Body of pancreas (tissue), 4 donors: ENCODE results near the gene IL17RE.
"Not testable (repeated sequence)": the region's sequence is repeated elsewhere in the genome, so short reads cannot be mapped to it uniquely, and the experiment has no call there.

Experiments used
- POLR2A ChIP-seq, 3 donors: fragments of 450-650 bp; IDR thresholded peaks; one replicate each; pipeline ENCODE4 v1.6.1; 2016; ENCODE audit warnings: antibody characterized with exemption in 3 of 3, mild to moderate bottlenecking in 2 of 3
- TF ChIP-seq, protein P1 (sequence below), 7 experiments: fragments of 450-650 bp in 4 of 7; fragments of 200-600 bp in 3 of 7; sonication (generic) in 3 of 7; IDR thresholded peaks; one replicate each; pipeline ENCODE4 v1.5.1; 2016 to 2019; ENCODE audit warnings: antibody characterized with exemption in 7 of 7

DNA sequence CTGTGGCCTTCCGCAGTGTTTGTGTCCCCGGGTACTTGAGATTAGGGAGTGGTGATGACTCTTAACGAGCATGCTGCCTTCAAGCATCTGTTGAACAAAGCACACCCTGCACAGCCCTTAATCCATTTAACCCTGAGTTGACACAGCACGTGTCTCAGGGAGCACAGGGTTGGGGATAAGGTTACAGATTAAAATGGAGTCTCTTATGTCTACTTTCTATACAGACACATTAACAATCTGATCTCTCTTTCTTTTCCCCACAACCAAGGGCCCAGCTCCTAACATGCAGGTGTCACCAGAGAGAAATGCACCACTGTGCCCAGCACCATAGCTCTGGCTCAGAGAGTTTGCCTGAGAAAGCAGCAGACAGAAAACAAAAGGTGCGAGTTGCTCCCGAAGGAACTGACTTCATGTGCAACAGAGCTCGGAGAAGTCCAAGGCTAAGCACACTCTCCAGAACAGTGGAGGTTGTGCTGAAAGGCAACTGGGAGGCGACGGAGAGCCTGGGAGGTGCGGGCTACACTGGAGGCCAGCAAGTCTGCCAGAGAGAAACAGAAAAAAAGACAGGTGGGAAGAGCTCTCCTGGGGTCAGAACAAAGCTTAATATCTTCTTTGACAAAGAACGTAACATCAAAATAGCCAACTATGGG lies 48.2 kb upstream of the IL17RE start:
- TF ChIP-seq POLR2A (IDR thresholded peaks at IDR 0.05): not testable (repeated sequence)
- TF ChIP-seq, protein P1, sequence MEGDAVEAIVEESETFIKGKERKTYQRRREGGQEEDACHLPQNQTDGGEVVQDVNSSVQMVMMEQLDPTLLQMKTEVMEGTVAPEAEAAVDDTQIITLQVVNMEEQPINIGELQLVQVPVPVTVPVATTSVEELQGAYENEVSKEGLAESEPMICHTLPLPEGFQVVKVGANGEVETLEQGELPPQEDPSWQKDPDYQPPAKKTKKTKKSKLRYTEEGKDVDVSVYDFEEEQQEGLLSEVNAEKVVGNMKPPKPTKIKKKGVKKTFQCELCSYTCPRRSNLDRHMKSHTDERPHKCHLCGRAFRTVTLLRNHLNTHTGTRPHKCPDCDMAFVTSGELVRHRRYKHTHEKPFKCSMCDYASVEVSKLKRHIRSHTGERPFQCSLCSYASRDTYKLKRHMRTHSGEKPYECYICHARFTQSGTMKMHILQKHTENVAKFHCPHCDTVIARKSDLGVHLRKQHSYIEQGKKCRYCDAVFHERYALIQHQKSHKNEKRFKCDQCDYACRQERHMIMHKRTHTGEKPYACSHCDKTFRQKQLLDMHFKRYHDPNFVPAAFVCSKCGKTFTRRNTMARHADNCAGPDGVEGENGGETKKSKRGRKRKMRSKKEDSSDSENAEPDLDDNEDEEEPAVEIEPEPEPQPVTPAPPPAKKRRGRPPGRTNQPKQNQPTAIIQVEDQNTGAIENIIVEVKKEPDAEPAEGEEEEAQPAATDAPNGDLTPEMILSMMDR (IDR thresholded peaks at IDR 0.05): not testable (repeated sequence)
